PC-3 (cell line): ENCODE results near the gene EFCAB6.

Source experiments
- CTCF ChIP-seq: fragments of 300-600 bp; sonication (generic); conservative IDR thresholded peaks from 2 replicates; pipeline ENCODE4 v1.5.1; 2017; ENCODE audit warnings: antibody characterized with exemption, low read depth, mild to moderate bottlenecking, low read length
- EZH2phosphoT487 ChIP-seq: fragments of 300-600 bp; sonication (generic); IDR thresholded peaks from 2 replicates; pipeline ENCODE4 v1.6.1; 2018; ENCODE audit warnings: mild to moderate bottlenecking, antibody characterized with exemption, low read length, borderline replicate concordance

- TF ChIP-seq CTCF (no peak), EZH2phosphoT487 (no peak)
Observed at GRCh38 chr22:43745411-43745770, 66.7 kb downstream of the EFCAB6 start.
